Kidney epithelial cell (primary cell): ENCODE measurements around the gene CLK2. TPM values are rescaled to one million over a fixed set of nuclear protein-coding genes. Genes with fewer than 3 reads are reported as not detected.

Experiments used
- DNase-seq: peaks from one replicate; pipeline ENCODE4 v3.0.0-alpha.2; 2010; ENCODE audit warnings: low read depth
- H3K27me3 ChIP-seq: 2 replicates; pipeline ENCODE4 v1.6.0; 2011; ENCODE audit warnings: low read length; ENCODE audit not compliant: control insufficient read depth, insufficient read depth
- H3K36me3 ChIP-seq: 2 replicates; pipeline ENCODE4 v1.5.1; 2011; ENCODE audit warnings: low read length; ENCODE audit not compliant: control insufficient read depth, insufficient read depth
- H3K4me3 ChIP-seq: 2 replicates; pipeline ENCODE4 v1.5.1; 2011; ENCODE audit warnings: low read depth, mild to moderate bottlenecking, control low read depth, low read length
- CTCF ChIP-seq: IDR thresholded peaks from 2 replicates; pipeline ENCODE4 v1.5.1; 2011; ENCODE audit warnings: mild to moderate bottlenecking, moderate library complexity, low read length, control low read depth, inconsistent platforms; ENCODE audit not compliant: insufficient read depth, poor library complexity, severe bottlenecking
- total RNA-seq: library from RNA; depleted of rRNA; stranded (reverse); fragments of >200 nt; gene quantifications from 2 replicates; pipeline ENCODE4 v1.2.3, GENCODE V29; 2015

Gene CLK2
- total RNA-seq, 1 donor from 2014 or later, result 21.7 TPM

GRCh38 chr1:155308493-155309422 is 35.5 kb upstream of the CLK2 start, which contains the start of gene FDPS:
Gene FDPS (plus strand): TSS chr1:155308866. CDS start chr1:155309790, 924 bp downstream.
- no peak for TF ChIP-seq CTCF
- H3K4me3 ChIP-seq, result peak within 1 kb of the TSS; percentile 84
- no peaks in the 10 kb centered on the region for H3K27me3 ChIP-seq
- peaks cover 4% of the 10 kb centered on the region for H3K36me3 ChIP-seq
- DNase-seq, result peak; percentile 96

DNA sequence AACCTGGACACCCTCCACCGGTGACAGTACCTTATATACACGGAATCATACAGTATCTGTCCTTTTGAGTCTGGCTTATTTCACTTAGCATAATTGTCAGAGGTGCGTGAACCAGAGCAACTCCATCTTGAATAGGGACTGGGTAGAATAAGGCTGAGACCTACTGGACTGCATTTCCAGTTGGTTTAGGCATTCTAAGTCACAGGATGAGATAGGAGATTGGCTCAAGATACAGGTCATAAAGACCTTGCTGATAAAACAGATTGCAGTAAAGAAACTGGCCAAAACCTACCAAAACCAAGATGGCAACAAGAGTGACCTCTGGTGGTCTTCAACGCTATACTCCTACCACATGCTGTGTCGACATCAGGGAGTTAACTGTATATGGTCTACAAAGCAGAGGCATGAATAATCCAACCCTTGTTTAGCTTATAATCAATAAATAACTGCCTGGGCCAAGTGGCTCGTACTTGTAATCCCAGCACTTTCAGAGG is 34.0 kb upstream of the CLK2 start:
- Histone ChIP-seq H3K4me3 (no peak overlapping the region), H3K27me3 (no peaks in the 10 kb centered on the region), H3K36me3 (no peaks in the 10 kb centered on the region)
- no peak for DNase-seq
- peak; percentile 38 for TF ChIP-seq CTCF

- H3K4me3 ChIP-seq, result no peak overlapping the region
- H3K36me3 ChIP-seq, result no peaks in the 10 kb centered on the region
- no peak for DNase-seq
- no peaks in the 10 kb centered on the region for H3K27me3 ChIP-seq
- no peak for TF ChIP-seq CTCF
Measured at GRCh38 chr1:155305881-155306391, 32.6 kb upstream of the CLK2 start.

DNA sequence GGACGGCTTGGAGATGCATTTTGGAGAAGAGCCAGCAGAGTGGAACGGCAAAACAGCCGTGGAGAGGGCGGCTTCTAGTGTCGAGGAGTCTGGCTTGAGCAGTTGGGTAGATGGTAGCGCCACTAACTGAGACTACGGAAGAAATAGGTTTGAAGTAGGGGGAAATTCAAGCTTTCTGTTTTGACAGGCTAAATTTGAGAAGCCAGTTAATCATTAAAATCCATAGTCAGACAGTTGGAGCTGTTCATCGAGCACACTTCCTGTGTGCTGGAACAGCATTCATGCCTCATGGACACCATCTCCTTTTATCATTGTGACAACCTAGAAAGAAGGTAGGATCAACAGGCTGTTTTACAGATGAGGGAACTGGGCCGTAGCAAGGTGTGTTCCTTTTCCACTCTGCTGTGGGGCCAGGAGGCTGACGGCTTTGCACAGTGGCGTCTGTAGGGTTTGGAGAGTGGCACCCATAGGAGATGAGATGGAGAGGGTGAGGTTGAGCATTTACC is 31.3 kb upstream of the CLK2 start:
- no peak for DNase-seq
- no peak for TF ChIP-seq CTCF
- Histone ChIP-seq H3K4me3 (no peak overlapping the region), H3K36me3 (no peaks in the 10 kb centered on the region), H3K27me3 (no peaks in the 10 kb centered on the region)

DNA sequence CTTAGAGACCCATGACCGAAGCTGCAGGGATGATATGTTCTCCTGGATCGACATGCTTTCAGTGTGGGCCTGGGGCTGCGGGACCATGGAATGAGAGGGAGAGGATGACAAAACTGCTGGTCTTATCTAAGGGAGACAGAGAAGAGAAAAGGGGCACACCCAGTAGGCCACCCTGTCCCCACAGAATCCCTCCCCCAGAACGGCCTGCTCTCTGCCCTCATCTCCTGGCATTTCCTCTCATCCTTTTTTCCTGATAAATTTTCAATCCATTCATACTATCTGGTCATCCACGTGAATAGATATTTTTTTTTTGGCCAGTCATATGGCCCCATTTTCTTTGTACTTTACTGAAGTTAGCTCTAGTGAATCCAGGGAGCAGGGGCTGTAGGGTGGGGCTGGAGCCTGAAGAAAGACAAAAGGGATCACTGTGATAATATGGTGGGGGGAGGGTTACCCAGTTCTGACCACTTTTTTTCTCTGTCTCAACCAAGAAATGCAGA is 28.1 kb upstream of the CLK2 start, which contains the start of gene PKLR:
TSS of gene PKLR (minus strand) at position 97 of the 500 bp plus-strand sequence. CDS start at position 54, 43 bp downstream.
- Histone ChIP-seq H3K4me3 (no peak within 1 kb of the TSS), H3K36me3 (no peaks in the 10 kb centered on the region), H3K27me3 (peaks cover 7% of the 10 kb centered on the region)
- TF ChIP-seq CTCF, result no peak
- no peak for DNase-seq
